Right lobe of liver (tissue), 6 donors: Measurements from ENCODE around the gene POLR2C. TPM values are rescaled to one million over a fixed set of nuclear protein-coding genes. Genes with fewer than 3 reads are reported as not detected.
"Not testable (repeated sequence)": the region's sequence is repeated elsewhere in the genome, so short reads cannot be mapped to it uniquely, and the experiment has no call there.

Experiments used
- ATAC-seq, 4 donors: fragments of 200-7000 bp; cut with Tn5 transposase; one replicate each; pipeline ENCODE4 v1.9.1; 2020; ENCODE audit warnings: mild to moderate bottlenecking in 4 of 4, moderate library complexity in 4 of 4
- DNase-seq, 3 donors: peaks; one replicate each; pipeline ENCODE4 v3.0.0-alpha.2; 2020
- H3K27ac ChIP-seq, 3 donors: fragments of 200-600 bp; one replicate each; pipeline ENCODE4 v1.8.0; 2022
- H3K27me3 ChIP-seq, 2 donors: fragments of 200-600 bp; one replicate each; pipeline ENCODE4 v1.8.0; 2022
- H3K36me3 ChIP-seq, 4 donors: fragments of 200-600 bp; sonication (generic) in 1 of 4; one replicate each; pipeline versions ENCODE4 v1.5.1 to v1.8.0; 2017 to 2022; ENCODE audit warnings: control low read depth in 1 of 4
- H3K4me1 ChIP-seq, 4 donors: fragments of 200-600 bp; sonication (generic) in 1 of 4; one replicate each; pipeline versions ENCODE4 v1.5.1 to v1.8.0; 2017 to 2022; ENCODE audit warnings: control low read depth in 1 of 4
- H3K4me3 ChIP-seq, 3 donors: fragments of 200-600 bp; one replicate each; pipeline ENCODE4 v1.8.0; 2022
- H3K9me3 ChIP-seq, 4 donors: fragments of 200-600 bp; sonication (generic) in 1 of 4; one replicate each; pipeline versions ENCODE4 v1.5.1 to v1.8.0; 2017 to 2022; ENCODE audit warnings: control low read depth in 1 of 4
- POLR2A ChIP-seq: fragments of 450-650 bp; IDR thresholded peaks from one replicate; pipeline ENCODE4 v1.6.1; 2017; ENCODE audit warnings: antibody characterized with exemption, mild to moderate bottlenecking
- WGBS: methylation state at CpG from one replicate; pipeline ENCODE4 v1.1.6; 2018; ENCODE audit warnings: low coverage, low lambda C conversion rate; ENCODE audit not compliant: insufficient coverage; ENCODE audit errors: missing lambda C conversion rate; 5-methylcytosine and 5-hydroxymethylcytosine counted together
- intact Hi-C, 2 donors: fragments of 100-400 bp; cut with DNase I; formaldehyde crosslinking; loops; one replicate each; pipeline versions ENCODE4 v1.11.2 to v1.14.1; 2022
- total RNA-seq, 6 experiments: library from RNA; depleted of rRNA in 2 of 6; stranded (reverse); fragments of >200 nt in 2 of 6; fragmentation: NEBNext Ultra II Directional in 3 of 6; extraction: Animal tissue kit (Norgen Biotek cat#: 25700) in 3 of 6; gene quantifications; one replicate each; pipeline versions ENCODE4 v1.1.0 to v1.2.4, GENCODE V29; 2016 to 2023
- TF ChIP-seq, protein P1 (sequence below), 4 donors: fragments of 200-600 bp in 3 of 4; fragments of 450-650 bp in 1 of 4; IDR thresholded peaks; one replicate each; pipeline versions ENCODE4 v1.5.1 to v1.8.0; 2016 to 2022; ENCODE audit warnings: antibody characterized with exemption in 4 of 4, mild to moderate bottlenecking in 2 of 4
- donor health status: DM: no; HTN: yes; CAD: no.
- donor health status: DM: no; HTN: no; CAD: no.
- donor health status: DM: no; HTN: no; CAD: no.
- donor health status: DM: no; HTN: yes; CAD: no.
- donor health status: DM: no; HTN: yes; CAD: no.

POLR2C gene
- total RNA-seq, 6 experiments from 2014 or later, result 27.7 to 70.2 (median 35.4) TPM

DNA sequence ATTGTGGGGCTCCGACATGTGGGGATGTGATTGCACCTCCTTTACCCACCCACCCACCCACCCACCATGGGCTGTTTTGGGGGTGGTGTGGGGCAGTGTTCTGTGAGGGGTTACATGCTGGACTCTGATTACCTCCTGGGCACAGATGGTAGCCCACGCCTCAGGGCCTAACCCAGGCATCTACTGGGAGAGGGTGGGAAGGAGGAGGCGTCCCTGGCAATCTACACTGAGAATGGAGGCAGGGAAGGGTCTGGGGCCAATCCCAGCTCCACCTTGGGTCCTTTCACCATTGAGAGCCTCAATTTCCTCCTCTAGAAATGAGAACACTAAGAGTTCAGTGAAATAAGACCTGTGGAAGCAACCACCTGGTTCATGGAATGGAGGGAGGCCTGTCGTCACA lies 35.6 kb downstream of the POLR2C start:
- TF ChIP-seq POLR2A, result no peak
- TF ChIP-seq, protein P1, sequence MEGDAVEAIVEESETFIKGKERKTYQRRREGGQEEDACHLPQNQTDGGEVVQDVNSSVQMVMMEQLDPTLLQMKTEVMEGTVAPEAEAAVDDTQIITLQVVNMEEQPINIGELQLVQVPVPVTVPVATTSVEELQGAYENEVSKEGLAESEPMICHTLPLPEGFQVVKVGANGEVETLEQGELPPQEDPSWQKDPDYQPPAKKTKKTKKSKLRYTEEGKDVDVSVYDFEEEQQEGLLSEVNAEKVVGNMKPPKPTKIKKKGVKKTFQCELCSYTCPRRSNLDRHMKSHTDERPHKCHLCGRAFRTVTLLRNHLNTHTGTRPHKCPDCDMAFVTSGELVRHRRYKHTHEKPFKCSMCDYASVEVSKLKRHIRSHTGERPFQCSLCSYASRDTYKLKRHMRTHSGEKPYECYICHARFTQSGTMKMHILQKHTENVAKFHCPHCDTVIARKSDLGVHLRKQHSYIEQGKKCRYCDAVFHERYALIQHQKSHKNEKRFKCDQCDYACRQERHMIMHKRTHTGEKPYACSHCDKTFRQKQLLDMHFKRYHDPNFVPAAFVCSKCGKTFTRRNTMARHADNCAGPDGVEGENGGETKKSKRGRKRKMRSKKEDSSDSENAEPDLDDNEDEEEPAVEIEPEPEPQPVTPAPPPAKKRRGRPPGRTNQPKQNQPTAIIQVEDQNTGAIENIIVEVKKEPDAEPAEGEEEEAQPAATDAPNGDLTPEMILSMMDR (IDR thresholded peaks at IDR 0.05), result no peak
- 73% methylated on average over 2 of the region's 4 CpGs for WGBS
- no peak overlapping the region for H3K4me3 ChIP-seq
- H3K4me1 ChIP-seq, result peaks cover 0 to 19% (median 3%) of the 10 kb centered on the region in 4 donors
- peak in 1 of 3 donors; percentile 22 for DNase-seq
- intact Hi-C loops, result no loop called here
- H3K27me3 ChIP-seq, result no peaks in the 10 kb centered on the region
- no peak for ATAC-seq
- no peak overlapping the region for H3K27ac ChIP-seq
- H3K36me3 ChIP-seq, result no peaks in the 10 kb centered on the region
- H3K9me3 ChIP-seq, result no peaks in the 10 kb centered on the region

DNA sequence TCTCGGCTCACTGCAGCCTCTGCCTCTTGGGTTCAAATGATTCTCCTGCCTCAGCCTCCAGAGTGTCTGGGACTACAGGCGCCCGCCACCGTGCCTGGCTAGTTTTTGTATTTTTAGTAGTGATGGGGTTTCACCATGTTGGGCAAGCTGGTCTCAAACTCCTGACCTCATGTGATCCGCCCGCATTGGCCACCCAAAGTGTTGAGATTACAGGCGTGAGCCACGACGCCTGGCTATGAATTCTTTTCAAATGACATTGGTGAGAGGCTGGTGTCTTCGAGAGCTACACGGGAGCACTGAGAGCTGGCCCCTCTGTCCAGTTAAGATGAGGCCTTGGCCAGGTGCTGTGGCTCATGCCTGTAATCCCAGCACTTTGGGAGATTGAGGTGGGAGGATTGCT lies 37.5 kb downstream of the POLR2C start:
- H3K4me3 ChIP-seq, H3K27me3 ChIP-seq, intact Hi-C loops, H3K9me3 ChIP-seq, ATAC-seq, H3K36me3 ChIP-seq: not testable (repeated sequence)
- H3K4me1 ChIP-seq, result peaks cover 0 to 19% (median 3%) of the 10 kb centered on the region in 4 donors
- WGBS, result 95% methylated on average over 11 of the region's 11 CpGs
- DNase-seq, result peak in 1 of 3 donors; percentile 29
- H3K27ac ChIP-seq, result peak overlapping the region in 1 of 3 donors; percentile 69

DNA sequence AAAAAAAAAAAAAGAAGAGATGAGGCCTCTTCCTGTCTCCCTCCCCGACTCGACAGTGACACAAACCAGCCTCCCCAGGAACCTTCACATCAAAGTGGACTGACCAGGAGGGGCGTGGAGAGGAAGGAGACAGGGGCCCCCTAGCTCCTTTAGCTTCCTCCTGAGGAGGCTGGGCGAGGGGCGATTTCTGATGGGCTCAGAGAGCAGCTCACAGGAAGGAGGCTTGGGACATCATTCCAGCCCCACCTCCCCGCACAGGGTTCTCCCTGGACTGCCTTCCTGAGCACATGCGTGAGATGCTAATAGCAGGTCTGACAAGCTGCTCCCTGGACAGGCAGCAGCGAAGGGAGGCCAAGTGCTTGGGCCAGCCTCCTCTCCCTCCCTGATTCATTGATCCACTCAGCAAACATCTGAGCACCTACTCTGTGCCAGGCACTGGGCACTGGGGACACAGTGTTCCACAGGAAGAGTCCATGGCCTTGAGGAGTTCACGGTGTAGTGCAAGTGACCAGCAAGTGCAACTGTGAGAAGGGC lies 38.2 kb downstream of the POLR2C start:
- H3K36me3 ChIP-seq, result no peaks in the 10 kb centered on the region
- peaks cover 0 to 19% (median 3%) of the 10 kb centered on the region in 4 donors for H3K4me1 ChIP-seq
- H3K27ac ChIP-seq, result peak overlapping the region in 2 of 3 donors; percentile 1 to 69
- ATAC-seq (peak; percentile 93 to 98 (median 95)), DNase-seq (peak; percentile 51 to 90 (median 90))
- intact Hi-C loops, result no loop called here
- H3K4me3 ChIP-seq, result no peak overlapping the region
- 21% methylated on average over 2 of the region's 9 CpGs for WGBS
- TF ChIP-seq POLR2A, result no peak
- H3K9me3 ChIP-seq, result no peaks in the 10 kb centered on the region
- no peaks in the 10 kb centered on the region for H3K27me3 ChIP-seq

DNA sequence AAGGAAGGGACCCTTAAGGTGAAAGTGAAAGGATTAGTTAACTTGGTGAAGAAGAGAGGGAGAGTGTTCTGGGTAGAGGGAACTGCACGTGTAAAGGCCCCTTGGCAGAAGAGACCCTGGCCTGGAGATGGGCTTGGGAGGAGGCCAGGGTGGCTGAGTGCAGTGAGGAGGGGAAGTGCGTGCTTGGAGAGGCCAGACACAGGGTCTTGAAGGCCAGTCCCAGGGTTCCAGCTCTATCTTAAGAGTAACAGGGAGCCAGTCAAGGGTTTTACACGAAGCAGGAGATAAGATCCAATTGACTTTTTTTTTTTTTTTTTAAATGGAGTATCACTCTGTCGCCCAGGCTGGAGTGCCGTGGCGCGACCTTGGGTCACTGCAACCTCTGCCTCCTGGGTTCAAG lies 39.0 kb downstream of the POLR2C start:
- ATAC-seq, result peak in 1 of 4 donors; percentile 3
- WGBS, result 74% methylated on average over 3 of the region's 7 CpGs
- intact Hi-C loops, result no loop called here

DNA sequence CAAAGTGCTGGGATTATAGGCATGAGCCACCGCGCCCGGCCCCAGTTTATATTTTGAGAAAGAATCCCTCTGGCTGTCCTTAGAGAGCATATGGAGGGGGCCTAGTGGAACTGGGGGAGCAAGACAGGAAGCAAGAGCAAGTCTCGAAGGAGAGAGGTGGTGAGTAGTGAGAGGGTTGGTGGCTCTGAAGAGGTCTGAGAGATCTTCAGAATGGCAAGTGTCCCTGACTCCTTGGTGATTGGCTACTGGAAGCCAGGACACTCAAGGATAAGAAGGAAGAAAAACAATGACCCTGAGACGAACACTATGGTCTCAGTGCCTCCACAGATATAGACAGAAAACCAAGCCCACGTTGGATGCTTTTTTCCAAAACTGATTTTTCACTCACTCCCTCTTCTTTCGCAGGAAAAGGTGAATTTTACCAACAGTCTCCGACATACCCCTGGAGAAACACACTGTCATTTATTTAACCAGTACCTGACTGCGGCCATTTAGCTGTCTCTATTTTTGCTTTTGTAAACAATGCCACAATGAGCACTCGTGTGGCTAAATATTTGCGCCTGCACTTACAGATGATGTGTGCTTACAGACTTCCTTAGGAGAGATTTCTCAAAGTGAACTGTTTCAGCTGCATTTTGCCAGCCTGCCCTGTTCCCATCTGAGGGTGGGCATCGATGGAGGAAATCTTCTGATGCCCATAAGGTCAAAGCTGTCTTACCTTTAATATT lies 39.7 kb downstream of the POLR2C start:
- Histone ChIP-seq H3K4me3 (no peak overlapping the region), H3K27ac (no peak overlapping the region), H3K9me3 (no peaks in the 10 kb centered on the region), H3K27me3 (no peaks in the 10 kb centered on the region), H3K36me3 (no peaks in the 10 kb centered on the region), H3K4me1 (peaks cover 0 to 19% (median 3%) of the 10 kb centered on the region in 4 donors)
- no peak for ATAC-seq
- WGBS, result 78% methylated on average over 9 of the region's 12 CpGs
- DNase-seq, result peak in 1 of 3 donors; percentile 9
- intact Hi-C loops, result no loop called here
- TF ChIP-seq POLR2A, result no peak
- TF ChIP-seq, protein P1 (IDR thresholded peaks at IDR 0.05), result no peak

More for the DNA sequence above, 39.0 kb downstream of the POLR2C start:
- no peak overlapping the region for H3K4me3 ChIP-seq
- H3K4me1 ChIP-seq, result peaks cover 0 to 19% (median 3%) of the 10 kb centered on the region in 4 donors
- no peaks in the 10 kb centered on the region for H3K36me3 ChIP-seq
- TF ChIP-seq, protein P1 (IDR thresholded peaks at IDR 0.05), result no peak
- no peak for TF ChIP-seq POLR2A
- H3K27me3 ChIP-seq, result no peaks in the 10 kb centered on the region
- H3K9me3 ChIP-seq, result no peaks in the 10 kb centered on the region
- H3K27ac ChIP-seq, result peak overlapping the region in 1 of 3 donors; percentile 69
- peak in 1 of 3 donors; percentile 17 for DNase-seq
